ENCODE measurements around the gene CTSW.

Gene CTSW

DNA sequence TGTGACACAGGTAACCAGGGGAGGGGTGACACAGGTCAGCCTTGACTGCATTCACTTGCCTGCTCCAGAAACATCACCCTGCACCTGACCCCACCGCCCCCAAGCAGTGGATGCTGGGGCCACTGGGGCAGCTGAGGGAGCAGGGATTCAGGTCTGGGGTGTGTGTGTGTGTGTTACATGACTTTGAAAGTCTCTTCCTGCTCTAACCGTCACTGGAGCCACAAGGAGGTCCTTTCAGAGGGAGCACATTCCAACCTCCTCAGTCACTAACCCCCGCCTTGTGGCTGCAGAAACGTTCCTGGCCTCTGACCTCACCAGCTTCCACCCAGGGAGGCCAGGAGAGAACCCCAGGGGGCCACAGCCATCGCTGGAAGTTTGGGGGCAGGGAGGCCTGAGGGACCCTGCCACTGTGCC lies 23.4 kb downstream of the CTSW start:
- Histone ChIP-seq H3K9ac (no peak overlapping the region), H3K27ac (no peak overlapping the region), H3K4me3 (ENCODE audit: low read depth, low read length) (no peak overlapping the region), H3K4me1 (no peaks in the 10 kb centered on the region), H3K9me3 (ENCODE audit: control insufficient read depth, low read length) (no peaks in the 10 kb centered on the region), H2AFZ (no peak overlapping the region), H3K4me2 (ENCODE audit: low read length) (no peak overlapping the region), H3K36me3 (ENCODE audit: control insufficient read depth, insufficient read depth, low read length) (no peaks in the 10 kb centered on the region), H3K27me3 (ENCODE audit: control insufficient read depth, insufficient read depth, low read length) (no peaks in the 10 kb centered on the region), H3K79me2 (no peaks in the 10 kb centered on the region)
- no peak for TF ChIP-seq CTCF (IDR thresholded peaks at IDR 0.05)

- Histone ChIP-seq H3K27me3 (ENCODE audit: control insufficient read depth, insufficient read depth, low read length) (no peaks in the 10 kb centered on the region), H3K9ac (no peak overlapping the region), H3K4me1 (no peaks in the 10 kb centered on the region), H3K27ac (no peak overlapping the region), H3K79me2 (no peaks in the 10 kb centered on the region), H2AFZ (no peak overlapping the region), H3K4me2 (ENCODE audit: low read length) (no peak overlapping the region), H3K4me3 (ENCODE audit: low read depth, low read length) (no peak overlapping the region), H3K9me3 (ENCODE audit: control insufficient read depth, low read length) (no peaks in the 10 kb centered on the region), H3K36me3 (ENCODE audit: control insufficient read depth, insufficient read depth, low read length) (no peaks in the 10 kb centered on the region)
- TF ChIP-seq CTCF (IDR thresholded peaks at IDR 0.05): no peak
Measured at GRCh38 chr11:65903715-65904114, 24.1 kb downstream of the CTSW start.

DNA sequence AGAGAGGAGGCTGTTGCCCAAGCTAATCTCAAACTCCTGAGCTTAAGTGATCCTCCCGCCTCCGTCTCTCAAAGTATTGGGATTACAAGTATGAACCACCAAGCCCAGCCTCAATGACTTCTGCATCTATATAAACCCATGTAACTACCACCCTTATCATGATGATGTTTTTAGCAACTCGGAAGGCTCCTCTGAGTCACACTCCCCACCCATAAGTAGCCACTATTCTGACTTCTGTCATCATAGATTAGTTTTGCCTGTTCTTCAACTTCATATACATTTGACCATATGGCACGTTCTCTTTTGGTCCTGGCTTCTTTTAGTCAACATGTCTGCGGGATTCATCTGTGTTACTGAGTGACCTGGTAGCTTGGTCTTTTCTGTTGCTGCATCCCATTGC lies 27.0 kb downstream of the CTSW start:
- no peak overlapping the region for H3K4me3 ChIP-seq (ENCODE audit: low read depth, low read length)
- no peak overlapping the region for H3K27ac ChIP-seq
- peaks cover 2% of the 10 kb centered on the region for H3K4me1 ChIP-seq
- H3K27me3 ChIP-seq (ENCODE audit: control insufficient read depth, insufficient read depth, low read length): no peaks in the 10 kb centered on the region
- no peaks in the 10 kb centered on the region for H3K9me3 ChIP-seq (ENCODE audit: control insufficient read depth, low read length)
- H3K36me3 ChIP-seq (ENCODE audit: control insufficient read depth, insufficient read depth, low read length): no peaks in the 10 kb centered on the region
- no peaks in the 10 kb centered on the region for H3K79me2 ChIP-seq
- H2AFZ ChIP-seq: no peak overlapping the region
- no peak overlapping the region for H3K9ac ChIP-seq
- TF ChIP-seq CTCF (IDR thresholded peaks at IDR 0.05): no peak
- H3K4me2 ChIP-seq (ENCODE audit: low read length): no peak overlapping the region

- peaks cover 2% of the 10 kb centered on the region for H3K4me1 ChIP-seq
- H3K4me2 ChIP-seq (ENCODE audit: low read length): no peak overlapping the region
- H3K79me2 ChIP-seq: no peaks in the 10 kb centered on the region
- no peaks in the 10 kb centered on the region for H3K9me3 ChIP-seq (ENCODE audit: control insufficient read depth, low read length)
- TF ChIP-seq CTCF (IDR thresholded peaks at IDR 0.05): no peak
- H2AFZ ChIP-seq: no peak overlapping the region
- no peak overlapping the region for H3K27ac ChIP-seq
- no peak overlapping the region for H3K4me3 ChIP-seq (ENCODE audit: low read depth, low read length)
- no peak overlapping the region for H3K9ac ChIP-seq
- H3K27me3 ChIP-seq (ENCODE audit: control insufficient read depth, insufficient read depth, low read length): no peaks in the 10 kb centered on the region
- no peaks in the 10 kb centered on the region for H3K36me3 ChIP-seq (ENCODE audit: control insufficient read depth, insufficient read depth, low read length)
Measured at GRCh38 chr11:65907878-65908277, 28.2 kb downstream of the CTSW start.

DNA sequence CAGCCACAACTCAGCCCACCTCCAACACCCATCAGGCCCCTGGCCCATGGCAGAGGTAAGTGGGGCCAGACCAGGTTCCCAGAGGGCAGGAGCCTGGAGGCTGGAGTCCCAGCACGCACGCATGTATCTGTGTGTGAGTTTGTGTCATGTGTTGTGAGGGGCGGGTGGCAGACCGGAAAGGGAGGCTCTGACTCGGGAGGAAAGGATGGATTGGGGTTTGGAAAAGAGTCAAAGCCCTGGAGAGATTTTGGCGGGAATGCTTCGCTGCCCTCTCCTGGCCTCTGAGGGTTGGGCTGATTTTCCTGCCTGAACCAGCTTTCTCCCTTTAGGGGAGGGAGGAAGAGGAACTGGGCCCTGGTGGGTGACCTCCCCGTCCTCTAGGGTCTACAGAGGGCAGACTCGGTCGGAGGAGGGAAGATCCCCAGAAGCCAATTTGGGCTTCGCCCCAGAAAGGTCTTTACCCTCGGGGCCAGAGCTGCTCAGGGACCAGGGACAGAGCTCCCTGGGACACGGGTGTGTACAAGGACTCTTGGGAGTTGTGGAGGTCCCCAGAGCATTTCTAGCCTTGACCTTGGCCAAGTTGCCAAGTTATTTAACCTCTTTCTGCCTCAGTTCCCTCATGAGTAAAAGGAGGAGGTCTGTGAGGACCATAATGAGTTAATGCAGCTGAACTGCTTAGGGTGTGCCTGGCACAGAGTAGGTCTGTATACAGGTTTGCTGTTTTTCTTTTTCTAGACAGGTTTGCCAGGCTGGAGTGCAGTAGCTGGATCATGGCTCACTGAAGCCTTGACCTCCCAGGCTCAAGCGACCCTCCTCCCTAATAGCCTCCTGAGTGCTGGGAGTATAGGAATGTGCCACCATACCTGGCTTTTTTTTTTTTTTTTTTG lies 32.3 kb downstream of the CTSW start:
- Histone ChIP-seq H2AFZ (no peak overlapping the region), H3K4me3 (ENCODE audit: low read depth, low read length) (no peak overlapping the region), H3K9ac (no peak overlapping the region), H3K36me3 (ENCODE audit: control insufficient read depth, insufficient read depth, low read length) (no peaks in the 10 kb centered on the region), H3K27ac (no peak overlapping the region), H3K4me2 (ENCODE audit: low read length) (no peak overlapping the region), H3K27me3 (ENCODE audit: control insufficient read depth, insufficient read depth, low read length) (no peaks in the 10 kb centered on the region), H3K4me1 (peaks cover 2% of the 10 kb centered on the region), H3K9me3 (ENCODE audit: control insufficient read depth, low read length) (no peaks in the 10 kb centered on the region), H3K79me2 (no peaks in the 10 kb centered on the region)
- peak; percentile 7 for TF ChIP-seq CTCF (IDR thresholded peaks at IDR 0.05)
